ENCODE results near the gene KLRC4.

The KLRC4 gene

GRCh38 chr12:10364815-10365622, 44.5 kb downstream of the KLRC4 start:
- H3K4me3 ChIP-seq (ENCODE audit: low read length), result peak overlapping the region; percentile 86
- TF ChIP-seq ZNF274 (IDR thresholded peaks at IDR 0.05; ENCODE audit: low read depth, low read length), result no peak

GRCh38 chr12:10363914-10364814, 45.4 kb downstream of the KLRC4 start:
- peak overlapping the region; percentile 86 for H3K4me3 ChIP-seq (ENCODE audit: low read length)
- TF ChIP-seq ZNF274 (IDR thresholded peaks at IDR 0.05; ENCODE audit: low read depth, low read length), result no peak

- peak overlapping the region; percentile 86; the same call in 1 of the 2 replicates for H3K4me3 ChIP-seq (ENCODE audit: low read length)
These were observed 46.0 kb downstream of the KLRC4 start for GRCh38 chr12:10363658-10363913.

GRCh38 chr12:10362828-10363657, 46.5 kb downstream of the KLRC4 start:
- no peak for TF ChIP-seq ZNF274 (IDR thresholded peaks at IDR 0.05; ENCODE audit: low read depth, low read length)
- peak overlapping the region; percentile 52; the same call in 1 of the 2 replicates for H3K4me3 ChIP-seq (ENCODE audit: low read length)

More at GRCh38 chr12:10363658-10363913, 46.0 kb downstream of the KLRC4 start:
- TF ChIP-seq ZNF274 (IDR thresholded peaks at IDR 0.05; ENCODE audit: low read depth, low read length), result no peak

- no peak for TF ChIP-seq ZNF274 (IDR thresholded peaks at IDR 0.05; ENCODE audit: low read depth, low read length)
- peak overlapping the region; percentile 52; the same call in 1 of the 2 replicates for H3K4me3 ChIP-seq (ENCODE audit: low read length)
These were observed 47.2 kb downstream of the KLRC4 start for GRCh38 chr12:10362325-10362724.

- no peak overlapping the region for H3K4me3 ChIP-seq (ENCODE audit: low read length)
- no peak for TF ChIP-seq ZNF274 (IDR thresholded peaks at IDR 0.05; ENCODE audit: low read depth, low read length)
These were observed 47.9 kb downstream of the KLRC4 start for GRCh38 chr12:10361622-10362021.

- H3K4me3 ChIP-seq (ENCODE audit: low read length), result no peak overlapping the region
- TF ChIP-seq ZNF274 (IDR thresholded peaks at IDR 0.05; ENCODE audit: low read depth, low read length), result no peak
These were observed 48.5 kb downstream of the KLRC4 start for GRCh38 chr12:10361084-10361483.

GRCh38 chr12:10358969-10359368, 50.6 kb downstream of the KLRC4 start:
- TF ChIP-seq ZNF274 (IDR thresholded peaks at IDR 0.05; ENCODE audit: low read depth, low read length), result no peak
- no peak overlapping the region for H3K4me3 ChIP-seq (ENCODE audit: low read length)

- TF ChIP-seq ZNF274 (IDR thresholded peaks at IDR 0.05; ENCODE audit: low read depth, low read length), result no peak
- no peak overlapping the region for H3K4me3 ChIP-seq (ENCODE audit: low read length)
These were observed 51.4 kb downstream of the KLRC4 start for GRCh38 chr12:10358131-10358530.

Measured in GM08714 (cell line).